A204.1 (cell line): ENCODE measurements around the gene MYRF.

Experiments
- FAIRE-seq: peaks from 2 replicates; lab custom pipeline; 2012; peaks lifted over from hg19 to GRCh38; lab: Jason Lieb, UNC

The MYRF gene

DNA sequence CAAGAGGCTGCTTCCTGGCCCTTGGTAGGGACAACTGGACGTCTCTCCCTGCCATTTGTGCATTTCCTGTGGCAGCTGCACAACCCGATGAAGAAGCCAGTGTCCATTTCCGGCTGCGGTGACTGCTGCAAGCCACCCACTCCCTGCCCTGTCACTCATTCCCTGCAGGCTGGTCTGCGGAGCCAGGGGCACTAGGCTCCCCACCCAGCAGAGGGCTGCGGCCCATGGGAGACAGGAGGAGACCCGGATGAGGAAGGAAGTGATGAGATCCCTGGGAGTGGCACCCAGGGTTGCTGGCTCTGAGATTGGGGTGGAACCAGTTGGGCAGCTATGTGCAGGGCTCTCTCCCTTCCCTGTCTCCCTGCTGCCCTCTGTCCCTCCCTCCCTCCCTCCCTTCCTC is 10.0 kb upstream of the MYRF start:
- FAIRE-seq: no peak

DNA sequence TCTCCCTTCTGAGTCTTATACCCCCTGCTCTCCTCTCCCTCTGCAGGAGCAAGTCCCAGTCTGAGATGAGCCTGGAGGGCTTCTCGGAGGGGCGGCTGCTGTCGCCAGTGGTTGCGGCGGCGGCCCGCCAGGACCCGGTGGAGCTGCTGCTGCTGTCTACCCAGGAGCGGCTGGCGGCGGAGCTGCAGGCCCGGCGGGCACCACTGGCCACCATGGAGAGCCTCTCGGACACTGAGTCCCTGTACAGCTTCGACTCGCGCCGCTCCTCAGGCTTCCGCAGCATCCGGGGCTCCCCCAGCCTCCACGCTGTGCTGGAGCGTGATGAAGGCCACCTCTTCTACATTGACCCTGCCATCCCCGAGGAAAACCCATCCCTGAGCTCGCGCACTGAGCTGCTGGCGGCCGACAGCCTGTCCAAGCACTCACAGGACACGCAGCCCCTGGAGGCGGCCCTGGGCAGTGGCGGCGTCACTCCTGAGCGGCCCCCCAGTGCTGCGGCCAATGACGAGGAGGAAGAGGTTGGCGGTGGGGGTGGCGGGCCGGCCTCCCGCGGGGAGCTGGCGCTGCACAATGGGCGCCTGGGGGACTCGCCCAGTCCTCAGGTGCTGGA is 8.8 kb upstream of the MYRF start:
- no peak for FAIRE-seq

DNA sequence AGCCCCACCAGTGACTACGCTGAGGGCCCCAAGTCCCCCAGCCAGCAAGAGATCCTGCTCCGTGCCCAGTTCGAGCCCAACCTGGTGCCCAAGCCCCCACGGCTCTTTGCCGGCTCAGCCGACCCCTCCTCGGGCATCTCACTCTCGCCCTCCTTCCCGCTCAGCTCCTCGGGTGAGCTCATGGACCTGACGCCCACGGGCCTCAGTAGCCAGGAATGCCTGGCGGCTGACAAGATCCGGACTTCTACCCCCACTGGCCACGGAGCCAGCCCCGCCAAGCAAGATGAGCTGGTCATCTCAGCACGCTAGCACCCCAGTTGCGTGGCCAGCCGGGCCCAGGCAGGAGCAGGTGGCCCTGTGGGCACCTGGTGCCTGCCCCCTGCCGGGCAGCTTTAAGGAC is 8.3 kb upstream of the MYRF start:
- no peak for FAIRE-seq

DNA sequence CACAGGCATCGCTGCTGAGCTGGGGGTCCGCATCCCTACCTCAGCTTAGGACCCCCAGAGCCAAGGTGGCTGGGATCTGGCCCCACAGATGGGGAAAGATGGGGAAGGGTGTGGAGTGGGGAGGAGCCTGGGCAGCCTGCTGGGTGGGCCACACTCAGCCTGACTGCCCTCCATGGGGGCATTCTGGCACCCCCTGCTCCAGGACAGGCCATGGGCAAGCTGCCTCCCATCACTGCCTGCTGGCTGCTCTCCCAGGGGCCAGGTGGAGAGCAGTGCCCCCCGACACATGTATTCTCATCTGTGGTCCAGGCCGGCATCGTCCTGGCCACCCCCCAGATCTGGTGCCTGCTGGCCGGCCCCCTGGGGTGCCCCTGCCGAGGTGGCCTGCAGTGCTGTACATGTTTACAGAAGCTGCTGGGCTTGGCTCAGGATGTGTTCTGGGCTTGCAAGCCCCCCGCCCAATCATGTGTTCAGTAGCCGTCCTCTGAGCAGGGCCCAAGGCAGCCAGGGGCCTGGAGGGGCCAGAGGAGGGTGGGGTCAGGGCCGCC is 7.8 kb upstream of the MYRF start:
- no peak for FAIRE-seq

DNA sequence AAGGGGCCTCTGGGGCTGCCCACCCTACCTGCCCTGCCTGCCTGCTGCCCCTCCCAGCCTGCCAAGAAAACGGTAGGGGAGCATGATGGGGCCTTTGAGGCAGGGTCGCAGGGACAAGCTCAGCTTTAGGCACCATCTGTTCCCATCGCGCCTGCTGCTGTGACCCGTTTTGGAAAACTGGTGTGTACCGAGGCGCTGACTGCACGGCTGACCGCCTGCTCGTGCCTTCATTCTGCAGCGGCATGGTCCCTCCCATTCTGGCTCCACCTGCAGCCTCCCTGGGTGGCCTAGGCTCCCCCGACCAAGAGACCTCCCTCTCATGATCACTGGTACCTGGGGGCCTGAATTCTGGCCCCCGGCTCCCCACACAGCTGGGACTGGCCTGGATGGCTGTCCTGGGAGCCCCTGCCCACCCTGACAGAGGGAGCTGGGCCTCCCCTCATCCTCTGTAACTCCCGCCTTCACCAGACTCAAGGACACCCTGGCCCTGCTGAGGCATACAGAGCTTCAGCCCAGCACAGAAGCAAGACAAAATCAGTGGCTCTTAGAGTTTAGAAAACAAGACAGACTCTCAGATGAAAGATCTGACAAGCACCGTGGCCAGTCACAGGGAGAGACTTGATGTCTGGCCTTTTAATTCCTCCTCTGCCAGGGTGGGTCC is 6.5 kb upstream of the MYRF start:
- FAIRE-seq: no peak

DNA sequence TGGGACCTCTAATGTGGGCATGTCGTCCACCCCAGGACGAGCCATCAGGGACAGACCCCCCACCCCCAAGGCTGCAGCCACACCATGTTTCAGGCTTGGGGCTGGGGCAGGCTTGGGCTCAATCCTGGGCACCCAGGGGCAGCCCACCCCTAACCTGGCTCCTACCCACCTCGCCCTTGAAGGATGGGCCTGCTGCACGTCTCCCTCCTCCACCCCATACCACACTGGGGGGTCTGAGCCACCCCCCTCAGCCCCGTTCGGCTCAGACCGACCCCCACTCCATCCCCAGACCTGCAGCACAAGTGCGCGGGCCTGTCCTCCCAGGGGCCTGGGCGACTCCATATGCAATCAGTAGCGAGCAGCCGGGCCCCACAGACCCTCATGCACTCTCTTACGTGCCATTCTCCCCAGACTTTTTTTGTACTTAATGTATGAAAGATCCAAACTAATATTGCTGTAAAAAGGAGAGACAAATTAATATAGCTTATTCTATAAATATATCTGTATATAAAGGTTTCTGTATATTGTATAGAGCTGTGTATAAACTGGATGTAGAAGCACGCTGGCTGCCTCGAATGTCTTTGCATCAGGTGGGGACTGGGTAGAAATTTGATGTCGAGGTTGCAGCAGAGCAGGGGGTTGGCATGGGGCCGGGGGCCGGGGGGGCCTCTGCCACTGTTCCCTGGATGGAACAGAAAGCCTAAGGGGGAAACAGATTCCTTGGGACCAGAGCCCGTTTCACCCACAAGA is 5.8 kb upstream of the MYRF start:
- FAIRE-seq: no peak

DNA sequence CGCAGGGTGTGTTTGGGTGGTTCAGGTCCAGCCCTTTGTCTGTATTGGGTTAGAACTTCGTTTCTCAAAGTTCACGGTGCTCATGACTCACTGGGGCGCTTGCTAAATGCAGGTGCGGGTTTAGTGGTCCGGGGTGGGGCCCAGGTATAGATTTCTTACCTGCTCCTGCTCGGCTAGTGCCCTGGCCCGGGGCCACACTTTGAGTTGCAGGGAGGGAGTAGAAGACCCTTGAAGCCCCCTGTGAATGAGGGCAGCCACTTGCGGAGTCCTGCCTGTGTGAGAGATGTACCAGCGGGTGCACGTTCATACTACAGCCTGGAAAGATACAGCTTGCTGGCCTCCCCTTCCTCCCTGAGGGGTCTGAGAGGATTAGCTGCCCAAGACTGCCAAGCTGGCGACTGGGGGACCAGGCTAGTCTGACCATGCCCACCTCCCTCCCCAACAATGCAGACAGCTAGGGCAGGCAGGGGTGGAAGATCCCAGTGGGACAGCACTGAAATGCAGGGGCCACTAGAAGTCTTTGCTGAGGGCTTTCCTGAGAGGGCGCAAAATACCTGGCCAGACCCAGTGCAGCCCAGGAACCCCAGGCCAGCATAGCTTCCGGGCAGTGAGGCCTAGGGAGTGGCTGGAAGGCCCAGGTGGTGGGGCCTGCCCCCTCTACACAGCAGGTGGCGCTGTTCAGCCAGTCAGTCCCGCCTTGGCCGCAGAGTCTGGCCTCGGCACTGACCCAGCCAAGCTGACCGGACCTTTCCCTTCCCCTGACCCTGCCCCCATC is 5.1 kb upstream of the MYRF start:
- FAIRE-seq: no peak

GRCh38 chr11:61747967-61748285 is 4.5 kb upstream of the MYRF start:
- FAIRE-seq: no peak

DNA sequence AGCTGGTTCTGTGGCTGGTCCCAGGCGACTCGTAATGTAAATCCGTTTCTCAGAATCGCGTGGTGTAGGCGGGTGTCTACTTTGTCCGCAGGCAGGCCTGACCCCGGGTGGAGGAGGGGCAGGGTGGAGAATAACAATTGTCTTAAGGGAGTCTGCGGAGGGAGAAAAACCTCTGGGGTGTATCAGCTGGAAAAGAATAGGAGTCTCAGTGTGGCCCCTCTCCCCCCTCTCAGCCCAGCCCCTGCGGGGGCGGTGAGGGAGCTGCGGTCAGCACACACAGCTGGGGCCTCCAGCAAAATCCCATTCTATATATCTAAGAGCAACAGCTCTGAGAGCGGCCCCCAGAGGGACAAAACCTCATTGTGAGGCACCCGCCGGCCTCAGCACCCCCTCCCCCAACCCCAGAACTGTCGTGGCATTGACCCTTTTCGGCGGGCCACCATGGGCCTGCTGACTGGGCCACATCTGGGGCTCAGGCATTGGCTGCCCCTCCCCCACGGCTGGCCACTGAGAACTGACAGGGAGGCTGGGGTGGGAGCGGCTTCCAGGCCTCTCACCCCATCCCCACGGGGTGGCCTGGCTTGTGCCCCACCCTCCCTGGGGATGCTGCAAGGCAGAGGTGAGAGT is 2.7 kb upstream of the MYRF start:
- no peak for FAIRE-seq

DNA sequence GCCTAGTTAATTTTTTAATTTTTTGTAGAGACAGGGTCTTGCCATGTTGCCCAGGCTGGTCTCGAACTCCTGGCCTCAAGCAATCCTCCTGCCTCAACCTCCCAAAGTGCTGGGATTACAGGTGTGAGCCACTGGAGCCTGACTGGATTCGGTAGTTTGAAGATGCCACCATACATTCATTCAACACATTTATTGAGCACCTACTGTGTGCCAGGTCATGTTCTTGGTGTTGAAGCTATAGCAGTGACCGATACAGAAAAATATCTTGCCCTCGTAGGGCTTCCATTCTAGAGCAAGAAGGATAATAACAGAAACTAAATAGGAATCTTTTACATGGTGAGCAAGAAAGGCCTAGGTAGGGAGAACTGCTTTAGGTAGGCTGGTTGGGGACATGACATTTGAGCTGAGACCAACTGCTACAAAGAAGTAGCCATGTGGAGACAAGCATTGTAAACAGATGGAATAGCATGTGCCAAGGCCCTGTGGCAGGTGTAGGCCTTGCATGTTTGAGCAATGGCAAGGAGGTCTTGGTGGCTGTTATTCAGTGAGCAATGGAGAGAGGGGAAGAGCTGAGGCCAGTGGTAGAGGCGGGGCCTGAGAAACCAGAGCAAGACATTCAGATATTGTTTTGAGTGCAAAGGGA is 1.7 kb upstream of the MYRF start:
- FAIRE-seq: no peak

DNA sequence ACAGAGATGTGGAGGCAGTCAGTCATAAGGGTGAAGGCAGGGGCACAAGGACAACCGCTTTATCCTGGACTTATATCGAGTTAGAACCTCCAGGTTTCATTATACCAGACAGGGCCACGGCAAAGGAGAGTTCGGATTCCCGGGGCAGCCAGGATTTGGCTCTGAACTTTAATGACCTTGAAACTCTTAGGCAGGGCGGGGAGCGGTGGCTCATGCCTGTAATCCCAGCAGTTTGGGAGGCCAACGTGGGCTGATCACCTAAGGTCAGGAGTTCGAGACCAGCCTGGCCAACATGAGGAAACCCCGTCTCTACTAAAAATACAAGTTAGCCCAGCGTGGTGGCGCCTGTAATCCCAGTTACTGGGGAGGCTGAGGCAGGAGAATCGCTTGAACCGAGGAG is 1.1 kb upstream of the MYRF start:
- FAIRE-seq: no peak

GRCh38 chr11:61752925-61753521 is 587 bp downstream of the MYRF start:
- no peak for FAIRE-seq

DNA sequence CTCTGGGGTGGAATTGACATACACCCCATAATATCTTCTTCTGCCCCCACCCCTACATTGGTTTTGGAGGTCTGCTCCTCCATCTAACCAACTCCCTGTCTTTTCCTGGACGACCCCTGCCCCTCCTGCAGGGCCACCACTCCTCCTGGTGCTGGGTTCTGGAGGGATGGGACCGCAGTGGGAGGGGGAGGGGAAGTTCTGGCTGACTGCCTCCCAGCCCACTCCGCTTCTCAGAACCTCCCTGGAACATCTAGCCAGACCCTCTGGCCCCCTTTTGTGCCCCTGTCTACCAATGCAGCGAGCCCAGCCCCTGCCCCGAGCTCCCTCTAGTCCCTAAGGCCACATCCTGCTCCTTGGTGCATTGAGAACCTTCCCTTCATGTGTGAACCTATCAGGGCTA is 1.2 kb downstream of the MYRF start:
- FAIRE-seq: no peak

DNA sequence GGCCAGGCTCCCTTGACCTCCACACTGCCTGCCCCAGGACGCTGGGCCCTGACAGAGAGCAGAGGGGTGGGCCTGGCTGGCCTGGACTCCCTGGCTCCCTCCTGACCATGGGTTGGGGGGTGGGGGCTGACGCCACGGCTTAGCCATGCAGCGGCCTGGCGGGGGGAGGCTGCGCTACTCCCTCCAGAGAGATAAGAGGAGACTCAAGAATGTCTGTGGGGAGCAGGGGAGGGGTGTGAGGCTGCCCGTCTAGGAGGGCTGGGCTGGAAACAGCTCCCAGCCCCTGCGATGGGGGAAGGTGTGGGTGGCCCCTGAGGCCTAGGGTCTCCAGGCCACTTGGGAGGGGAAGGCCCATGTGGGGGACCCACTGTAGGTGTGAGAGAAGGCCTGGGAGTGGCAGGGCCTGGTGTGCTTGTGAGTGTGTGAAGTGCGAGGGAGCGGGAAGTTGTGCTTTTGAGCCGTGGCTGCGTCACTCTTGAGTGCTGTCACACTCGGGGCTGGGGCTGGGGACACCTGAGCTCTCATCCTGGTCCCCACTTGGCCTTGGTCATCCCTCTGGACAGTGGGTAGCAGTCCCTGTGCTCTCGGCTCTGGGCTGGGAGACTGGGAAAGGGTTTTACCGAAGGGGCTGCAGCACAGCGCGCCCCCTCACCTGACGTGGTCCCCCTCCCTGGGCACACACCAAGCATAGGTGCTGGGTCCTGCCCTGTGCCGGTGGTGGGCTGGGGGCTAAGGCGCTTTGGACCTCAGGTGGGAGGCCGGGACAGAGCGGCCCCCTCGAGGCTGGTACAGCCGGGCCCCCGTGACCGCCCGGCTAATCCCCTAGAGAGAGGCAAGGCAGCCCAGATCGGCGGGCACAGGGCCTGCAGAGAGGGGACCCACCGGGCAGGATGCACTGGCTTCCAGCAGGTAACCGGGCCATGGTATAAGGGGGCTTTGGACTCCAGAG is 2.4 kb downstream of the MYRF start:
- no peak for FAIRE-seq

DNA sequence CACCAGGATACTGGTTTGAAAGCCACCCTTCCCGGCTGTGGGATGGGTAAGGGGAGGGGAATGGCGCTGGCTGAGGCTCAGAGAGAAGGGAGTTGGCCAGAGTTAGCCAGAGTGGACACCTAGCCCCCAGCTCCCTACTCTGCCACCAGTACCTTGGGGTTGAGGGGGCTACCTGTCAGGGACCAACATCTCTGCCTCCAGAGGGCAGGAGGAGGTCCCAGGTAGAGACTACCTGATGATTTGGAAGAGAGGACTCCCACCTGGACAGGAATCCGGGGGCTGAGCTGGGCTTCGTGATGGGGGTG is 3.7 kb downstream of the MYRF start:
- no peak for FAIRE-seq

GRCh38 chr11:61756452-61757212 is 4.2 kb downstream of the MYRF start:
- no peak for FAIRE-seq

DNA sequence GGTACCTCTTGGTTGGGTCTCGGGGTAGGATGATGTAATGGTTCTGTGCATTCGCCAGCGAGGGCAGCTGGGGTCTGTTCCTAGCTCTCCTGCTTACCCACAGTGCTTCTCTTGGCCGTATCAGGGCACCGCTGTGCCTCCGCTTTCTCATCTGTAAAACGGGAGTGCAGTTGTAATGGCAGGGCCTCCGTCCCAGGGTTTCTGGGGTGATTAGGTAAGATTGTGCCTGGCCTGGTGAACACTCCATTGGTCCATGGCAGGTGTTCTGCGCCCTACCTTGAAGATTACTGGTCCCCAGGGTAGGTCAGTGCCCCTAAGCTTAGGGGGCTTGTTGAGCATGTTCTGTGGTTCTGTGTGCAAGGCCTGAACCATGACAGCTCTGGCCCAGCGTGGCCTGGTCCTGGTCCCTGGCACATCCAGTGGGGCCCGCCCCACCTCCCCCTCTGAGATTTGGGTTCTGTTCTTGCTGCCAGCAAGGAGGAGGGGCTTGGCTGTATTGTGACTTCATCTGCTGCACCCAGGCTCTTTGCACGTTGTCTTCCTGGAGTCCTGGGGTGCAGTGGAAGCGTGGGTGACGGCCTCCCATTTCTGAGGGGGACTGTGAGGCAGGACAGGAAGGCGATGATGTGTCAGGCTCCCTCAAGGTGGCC is 4.9 kb downstream of the MYRF start:
- FAIRE-seq: no peak

DNA sequence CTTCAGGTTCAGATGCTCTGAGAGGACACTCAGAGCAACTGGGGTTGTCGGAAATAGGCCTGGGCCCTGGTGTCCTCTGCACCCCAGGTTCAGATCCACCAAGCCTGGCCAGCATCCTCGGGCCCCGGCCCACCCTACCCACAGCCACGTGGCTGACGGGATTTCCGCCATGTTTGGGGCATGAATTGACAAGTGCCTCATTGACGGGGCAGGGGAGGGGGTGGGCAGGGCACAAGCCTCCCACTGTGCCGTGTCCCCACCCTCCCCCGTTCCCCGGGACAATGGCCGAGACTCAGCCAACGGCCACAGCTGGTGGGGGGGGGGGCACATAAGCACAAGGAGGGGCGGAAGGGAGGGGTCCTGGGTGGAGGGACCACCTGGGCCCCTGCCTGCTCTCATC is 8.5 kb downstream of the MYRF start:
- no peak for FAIRE-seq
